Measurements from ENCODE around the gene SPON2. TPM values are rescaled to one million over a fixed set of nuclear protein-coding genes. Genes with fewer than 3 reads are reported as not detected.

SPON2 gene
- total RNA-seq, 1 experiment from 2014 or later: 2.3 TPM

- Histone ChIP-seq H3K56ac (ENCODE audit: insufficient read length, low read depth, low read length) (no peak overlapping the region), H3K27ac (ENCODE audit: insufficient read length, low read depth, low read length) (no peak overlapping the region), H2BK5ac (ENCODE audit: insufficient read length, low read length) (no peak overlapping the region), H4K20me1 (ENCODE audit: control insufficient read depth, insufficient read depth, insufficient read length) (no peaks in the 10 kb centered on the region), H3K23me2 (ENCODE audit: insufficient read length, low read depth, low read length, poor library complexity, severe bottlenecking) (peaks cover 11% of the 10 kb centered on the region), H2BK12ac (ENCODE audit: insufficient read length, low read depth, low read length) (no peak overlapping the region), H4K8ac (replicated peaks; ENCODE audit: insufficient read length, low read depth, low read length) (no peak overlapping the region), H3K79me1 (ENCODE audit: insufficient read depth, low read depth, low read length, poor library complexity, severe bottlenecking) (no peaks in the 10 kb centered on the region), H3T11ph (ENCODE audit: low read length) (no peak overlapping the region), H4K5ac (ENCODE audit: insufficient read length, low read depth, low read length) (no peak overlapping the region), H4K91ac (ENCODE audit: insufficient read length, low read depth, low read length) (no peak overlapping the region), H3K14ac (ENCODE audit: insufficient read depth, low read length) (no peak overlapping the region), H2BK15ac (ENCODE audit: low read depth, low read length) (no peak overlapping the region), H3K4me2 (ENCODE audit: insufficient read depth, insufficient read length, low read length) (peak overlapping the region; percentile 30), H2BK120ac (ENCODE audit: low read depth, low read length, poor library complexity, severe bottlenecking) (no peak overlapping the region), H3K4ac (ENCODE audit: low read depth, low read length) (no peak overlapping the region), H3K18ac (ENCODE audit: insufficient read length, low read depth, low read length) (no peak overlapping the region), H2AFZ (ENCODE audit: low read length) (no peak overlapping the region), H2BK20ac (ENCODE audit: low read depth, low read length, poor library complexity, severe bottlenecking) (no peak overlapping the region), H3K27me3 (ENCODE audit: insufficient read depth, low read length) (peaks cover 48% of the 10 kb centered on the region; the same call in 1 of the 2 replicates), H3K9ac (ENCODE audit: extremely low read depth, insufficient read length, low read length) (no peak overlapping the region), H3K23ac (ENCODE audit: insufficient read length, low read depth, low read length) (no peak overlapping the region), H3K4me1 (ENCODE audit: insufficient read depth, low read length) (no peaks in the 10 kb centered on the region), H3K79me2 (ENCODE audit: insufficient read depth, low read length) (no peaks in the 10 kb centered on the region), H3K9me3 (ENCODE audit: control insufficient read depth, low read depth, low read length) (no peaks in the 10 kb centered on the region), H2AK5ac (ENCODE audit: insufficient read length, low read length) (no peak overlapping the region)
- WGBS (ENCODE audit: extremely low coverage, insufficient read length, low lambda C conversion rate): no CpG with 5 or more reads among the region's 42 CpGs
- H3K27me3 Mint-ChIP-seq (ENCODE audit: low read depth): peaks cover 89% of the 10 kb centered on the region
- peak overlapping the region in 1 of 2 experiments; percentile 74; a peak in 2 of 5 replicates for H3K4me3 Mint-ChIP-seq
- no peak for DNase-seq
- H3K9me3 Mint-ChIP-seq: no peaks in the 10 kb centered on the region; a peak in 2 of 5 replicates
- no peak overlapping the region for H3K27ac Mint-ChIP-seq
- no peak for TF ChIP-seq CTCF (conservative IDR thresholded peaks at IDR 0.05)
- H3K36me3 Mint-ChIP-seq (ENCODE audit: insufficient read depth in 1 of 3, low read depth in 3 of 3): no peaks in the 10 kb centered on the region
- peaks cover 4 to 10% of the 10 kb centered on the region in 2 experiments; a peak in 3 of 4 replicates for H3K4me1 Mint-ChIP-seq
Measured at GRCh38 chr4:1170976-1171310, 1.4 kb downstream of the SPON2 start.

All from H9 (cell line).